Fibroblast of skin of left biceps (primary cell): Measurements from ENCODE around the gene DHX40.
"Not testable (repeated sequence)": the region's sequence is repeated elsewhere in the genome, so short reads cannot be mapped to it uniquely, and the experiment has no call there.

Experiments
- DNase-seq, 2 experiments: peaks; one replicate each; pipeline ENCODE4 v3.0.0-alpha.2; 2013; ENCODE audit warnings: low read depth in 2 of 2

The DHX40 gene

DNA sequence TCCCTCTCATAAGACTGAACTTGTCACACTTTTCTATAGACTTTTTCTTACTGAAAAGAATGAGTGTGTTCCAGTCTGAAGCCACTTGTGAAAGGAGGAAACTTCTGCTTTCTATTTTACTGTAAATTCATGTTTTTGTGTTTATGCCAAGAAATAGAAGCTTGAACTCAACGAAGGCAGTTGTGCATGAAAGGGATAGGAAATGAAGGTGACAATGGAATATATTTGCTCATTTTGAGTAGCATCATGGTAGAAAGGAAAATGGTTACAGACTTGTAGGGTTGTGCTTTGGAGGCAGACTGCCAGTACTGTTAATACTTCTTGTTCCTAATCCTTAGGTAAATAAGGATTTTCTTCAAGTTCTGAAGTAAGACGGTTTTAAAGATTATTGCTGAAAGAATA lies 62.4 kb downstream of the DHX40 start:
- no peak for DNase-seq

DNA sequence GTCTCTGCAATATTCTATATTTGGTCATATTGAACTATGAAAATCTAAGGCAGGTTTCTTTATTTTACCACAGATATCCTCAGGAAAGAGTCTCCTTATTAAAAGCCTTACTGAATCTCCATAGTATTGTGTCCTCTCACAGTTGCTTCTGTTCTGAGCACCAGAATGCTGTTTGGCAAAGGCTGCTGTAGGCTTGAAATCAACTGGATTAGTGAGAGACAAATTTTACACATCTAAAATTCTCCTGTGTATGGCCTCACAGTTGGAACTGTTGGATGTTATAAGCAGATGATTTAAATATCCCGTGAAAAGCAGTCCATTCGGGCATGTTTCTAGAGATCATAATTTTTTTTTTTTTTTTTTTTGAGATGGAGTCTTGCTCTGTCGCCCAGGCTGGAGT lies 63.8 kb downstream of the DHX40 start:
- no peak for DNase-seq

DNA sequence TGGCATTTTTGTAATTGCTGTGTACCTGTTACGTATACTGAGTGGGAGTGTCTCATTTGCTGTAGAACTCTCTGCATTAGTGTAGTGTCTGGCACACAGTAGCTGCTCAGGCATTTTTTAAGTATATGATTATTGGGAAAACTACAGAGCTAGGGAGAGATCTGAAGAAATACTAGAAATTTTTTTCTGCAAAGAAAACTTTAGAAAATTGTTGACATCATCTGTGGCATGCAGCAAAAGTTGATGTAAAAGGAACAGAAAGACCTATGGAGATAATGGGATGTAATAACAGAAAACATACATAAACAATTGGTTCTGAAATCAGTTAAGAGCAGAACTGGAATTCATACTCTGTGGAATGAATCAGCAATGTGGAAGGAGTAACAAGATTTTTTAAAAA lies 65.9 kb downstream of the DHX40 start:
- DNase-seq: no peak

DNA sequence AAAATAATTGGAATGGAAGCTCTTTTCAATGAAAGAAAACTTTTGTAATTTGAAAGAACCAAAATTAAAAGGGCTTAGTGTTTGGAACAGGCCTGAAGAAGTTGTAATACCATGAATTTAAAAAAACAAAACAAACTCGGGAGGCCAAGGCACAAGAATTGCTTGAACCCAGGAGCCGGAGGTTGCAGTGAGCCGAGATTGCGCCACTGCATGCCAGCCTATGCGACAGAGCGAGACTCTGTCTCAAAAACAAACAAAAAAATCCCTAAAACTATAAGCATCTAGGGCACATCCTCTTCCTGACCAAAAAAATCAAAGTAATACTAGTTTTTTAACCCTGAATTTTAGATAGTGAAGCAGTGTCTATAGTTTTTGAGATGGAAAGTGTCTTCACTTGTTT lies 67.0 kb downstream of the DHX40 start:
- DNase-seq: no peak

DNA sequence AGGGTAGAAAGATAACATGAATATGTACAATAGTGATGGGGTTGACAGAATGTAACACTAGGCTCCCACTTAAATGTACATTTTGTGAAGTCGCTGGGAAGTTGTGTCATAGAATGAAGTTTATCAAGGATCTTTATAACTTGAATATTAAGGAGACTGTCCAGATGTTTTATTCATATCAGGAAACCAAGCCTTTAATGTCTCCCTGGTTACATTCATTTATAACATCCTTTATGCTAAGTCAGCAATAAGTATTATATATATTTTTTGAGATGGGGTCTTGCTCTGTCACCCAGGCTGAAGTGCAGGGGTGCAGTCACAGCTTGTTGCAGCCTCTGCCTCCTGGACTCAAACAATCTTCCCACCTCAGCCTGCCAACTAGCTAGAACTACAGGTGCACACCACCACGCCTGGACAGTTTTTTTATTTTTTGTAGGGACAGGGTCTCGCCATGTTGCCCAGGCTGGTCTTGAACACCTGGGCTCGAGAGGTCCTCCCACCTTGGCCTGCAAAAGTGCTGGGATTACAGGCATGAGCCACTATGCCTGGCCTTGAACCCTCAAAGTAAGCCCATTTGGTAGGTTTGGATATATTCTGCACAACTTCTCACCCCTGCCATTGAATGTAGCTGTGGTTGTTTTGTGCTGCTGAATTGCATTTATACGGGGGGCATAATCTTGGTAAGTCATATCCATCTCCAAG lies 68.4 kb downstream of the DHX40 start:
- DNase-seq: no peak

DNA sequence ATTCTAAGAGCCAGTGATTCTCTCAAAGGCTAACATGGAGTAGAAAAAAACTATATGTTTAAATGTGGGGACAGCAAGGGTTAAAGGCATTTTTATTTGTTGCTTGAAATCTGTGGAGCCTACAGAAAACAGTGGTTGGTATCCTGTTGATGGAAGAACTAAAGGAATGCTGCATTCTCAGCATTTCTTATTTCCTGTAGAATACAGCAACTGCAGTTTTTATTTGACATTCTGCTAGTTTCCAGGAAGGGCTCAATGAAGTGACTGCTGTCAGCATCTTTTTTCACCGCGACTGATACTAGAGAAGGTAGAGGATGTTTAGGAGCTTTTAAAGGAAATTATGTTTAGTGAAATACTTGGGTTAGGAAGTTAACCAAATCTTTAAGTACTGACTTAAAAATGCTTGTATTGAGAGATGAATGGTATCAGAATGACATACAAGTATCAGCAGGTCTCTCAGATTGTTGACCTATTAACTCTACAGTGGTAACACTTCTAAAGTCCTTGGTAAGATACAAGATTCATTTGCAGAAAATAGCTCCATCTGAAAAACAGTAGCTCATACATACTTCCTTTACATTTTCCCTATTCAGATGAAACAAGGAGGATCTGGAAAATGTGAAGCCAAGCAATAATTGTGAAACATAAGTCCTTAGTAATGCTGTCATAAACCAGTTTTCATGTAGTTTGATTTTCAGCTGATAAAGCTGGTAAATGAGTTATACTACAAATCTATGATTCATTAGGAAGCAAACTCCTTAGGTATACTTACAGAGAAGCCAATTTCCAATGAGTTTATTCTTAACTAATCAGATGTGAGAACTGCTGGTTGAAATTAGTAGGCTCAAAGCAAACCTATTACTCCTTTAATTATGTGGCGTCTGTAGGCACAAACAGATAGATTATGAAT lies 69.5 kb downstream of the DHX40 start:
- no peak for DNase-seq

- no peak for DNase-seq
Observed at GRCh38 chr17:59637611-59638310, 72.4 kb downstream of the DHX40 start.

DNA sequence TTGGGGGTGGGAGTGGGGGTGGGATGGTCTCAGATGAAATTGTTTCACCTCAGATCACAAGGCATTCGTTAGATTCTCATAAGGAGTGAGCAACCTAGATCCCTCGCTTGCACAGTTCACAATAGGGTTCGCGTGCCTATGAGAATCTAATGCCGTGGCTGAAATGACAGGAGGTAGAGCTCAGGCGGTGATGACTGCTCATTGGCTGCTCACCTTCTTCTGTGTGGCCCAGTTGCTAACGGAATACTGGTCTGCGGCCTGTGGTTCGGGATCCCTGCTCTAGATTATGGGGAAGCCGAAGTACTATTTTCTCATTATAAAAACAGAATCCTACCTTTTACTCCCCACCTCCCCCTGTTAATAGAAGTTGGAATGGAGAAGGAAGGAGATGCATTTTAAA lies 73.1 kb downstream of the DHX40 start:
- DNase-seq: no peak

DNA sequence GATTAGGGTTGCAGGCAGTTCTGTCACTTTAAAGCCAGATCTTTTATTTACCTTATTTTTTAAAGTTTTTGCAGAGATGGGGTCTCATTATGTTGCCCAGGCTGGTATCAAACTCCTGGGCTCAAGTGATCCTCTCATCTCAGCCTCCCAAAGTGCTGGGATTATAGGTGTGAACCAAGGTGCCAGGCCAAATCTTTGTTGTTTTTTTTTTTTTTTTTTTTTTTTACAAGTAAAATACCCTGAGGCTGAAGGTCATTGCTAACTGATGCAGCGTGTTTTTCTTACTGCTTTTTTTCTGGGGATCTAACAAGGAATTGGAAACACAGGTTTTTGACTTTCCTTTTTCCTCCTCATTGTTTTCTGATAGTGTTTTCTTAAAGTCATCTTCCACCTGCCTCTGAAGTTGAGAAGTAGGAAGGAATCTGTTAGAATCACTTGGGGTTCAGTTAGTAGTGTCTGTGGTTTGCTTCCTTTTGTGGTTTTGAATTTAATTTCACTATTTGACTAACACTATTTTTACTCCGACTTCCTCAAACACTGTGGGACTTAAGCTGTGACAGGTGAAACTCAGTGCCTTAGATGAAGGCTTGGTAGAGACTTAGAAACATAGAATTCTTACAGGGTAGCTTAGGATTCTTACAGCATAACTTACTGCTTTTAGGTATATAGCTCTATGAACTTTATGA lies 76.5 kb downstream of the DHX40 start:
- DNase-seq: no peak

DNA sequence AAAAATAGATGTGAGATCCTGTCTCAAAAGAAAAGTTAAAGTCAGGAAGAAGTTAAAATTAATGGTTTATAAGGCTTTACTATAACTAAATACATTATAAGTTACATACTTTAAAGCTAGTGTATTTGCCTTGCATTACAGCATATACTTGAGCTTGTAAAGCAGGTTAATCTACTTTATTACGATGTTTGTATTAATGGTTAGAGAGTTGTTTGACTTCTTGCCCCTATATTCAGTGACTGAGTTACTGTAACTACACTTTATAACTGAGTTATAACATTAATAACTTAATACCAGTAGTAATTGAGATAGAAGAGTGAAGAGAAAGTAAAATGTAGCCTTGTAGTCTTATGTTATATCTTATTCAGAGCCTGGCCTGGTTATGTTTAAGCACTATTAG lies 77.2 kb downstream of the DHX40 start:
- no peak for DNase-seq

DNA sequence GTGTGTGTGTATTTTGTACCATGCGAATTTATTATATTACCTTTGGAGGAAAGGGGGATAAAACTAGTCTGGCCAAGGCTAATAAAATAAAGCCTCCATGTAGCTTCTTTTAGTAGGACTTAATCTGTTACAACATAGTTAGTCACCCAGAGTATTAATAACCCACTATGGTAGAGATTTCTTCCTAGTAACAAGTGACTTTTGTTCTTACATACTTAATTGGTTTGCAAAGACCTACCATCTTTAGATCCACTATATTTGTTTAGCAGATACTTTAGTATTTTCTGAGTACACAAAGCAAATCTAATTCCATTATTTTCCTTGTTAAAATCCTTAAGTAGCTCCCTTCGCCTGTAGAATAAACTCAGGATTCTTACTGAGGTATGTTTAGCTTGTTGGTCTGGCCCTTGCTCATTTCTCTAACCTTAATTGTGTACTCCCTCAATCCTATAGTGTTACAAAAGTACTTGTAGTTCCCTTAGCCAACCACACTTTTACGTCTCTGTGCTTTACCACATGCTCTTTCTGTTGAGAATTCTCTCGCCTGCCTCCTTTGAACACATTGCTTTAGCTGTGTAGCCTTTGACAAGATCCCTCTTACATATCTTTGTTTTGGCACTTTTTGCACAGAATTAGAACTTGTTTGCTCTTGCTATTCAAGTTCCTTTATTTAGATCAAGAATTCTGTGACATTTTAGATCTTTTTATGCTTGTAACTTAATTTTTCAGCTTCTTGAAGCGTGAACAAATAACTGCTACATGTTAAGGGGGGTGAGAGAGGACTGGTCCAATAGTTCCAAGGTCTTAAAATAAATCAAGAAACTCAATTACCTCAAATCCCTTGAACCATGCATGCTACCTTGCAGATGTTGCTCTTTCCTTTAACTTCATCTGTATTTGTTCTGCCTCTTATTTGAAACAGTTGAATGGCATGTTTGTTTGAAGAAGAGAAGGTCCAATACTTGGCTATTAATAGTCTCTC lies 78.0 kb downstream of the DHX40 start:
- no peak for DNase-seq

GRCh38 chr17:59647288-59647687 lies 81.9 kb downstream of the DHX40 start:
- no peak for DNase-seq

DNA sequence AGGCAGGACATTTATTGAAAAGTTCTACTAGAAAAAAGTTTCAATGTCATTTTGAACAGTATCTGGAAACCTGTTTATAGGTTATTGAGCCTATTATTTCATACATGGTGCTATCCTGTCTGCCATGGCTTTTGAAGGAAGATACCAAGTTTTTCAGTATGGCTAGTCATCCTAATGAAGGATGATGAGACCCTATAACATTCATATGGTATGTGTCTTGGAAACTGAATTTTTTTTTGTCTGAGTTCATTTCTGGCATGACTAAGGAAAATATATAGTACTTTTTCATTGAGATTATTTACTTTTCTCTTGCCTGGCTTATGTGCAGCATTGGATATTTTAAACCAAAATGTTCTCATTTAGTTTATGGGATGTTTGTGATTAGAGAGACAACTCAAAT lies 84.5 kb downstream of the DHX40 start:
- DNase-seq: no peak

DNA sequence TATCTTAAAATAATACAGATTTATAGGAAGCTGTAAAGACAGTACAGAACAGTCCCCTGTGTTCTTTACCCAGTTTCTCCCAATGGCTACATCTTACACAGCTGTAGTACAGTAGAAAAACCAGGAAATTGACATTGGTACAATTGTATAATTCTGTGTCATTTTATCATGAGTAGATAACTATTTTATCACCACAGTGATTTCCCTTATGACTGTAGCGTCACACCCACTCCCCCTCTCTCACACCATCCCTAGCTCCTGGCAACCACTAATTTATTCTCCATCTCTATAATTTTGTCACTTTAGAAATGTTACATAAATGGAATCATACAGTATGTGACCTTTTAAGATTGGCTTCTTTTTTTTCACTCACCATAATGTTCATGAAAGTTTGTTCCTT lies 85.2 kb downstream of the DHX40 start:
- no peak for DNase-seq

DNA sequence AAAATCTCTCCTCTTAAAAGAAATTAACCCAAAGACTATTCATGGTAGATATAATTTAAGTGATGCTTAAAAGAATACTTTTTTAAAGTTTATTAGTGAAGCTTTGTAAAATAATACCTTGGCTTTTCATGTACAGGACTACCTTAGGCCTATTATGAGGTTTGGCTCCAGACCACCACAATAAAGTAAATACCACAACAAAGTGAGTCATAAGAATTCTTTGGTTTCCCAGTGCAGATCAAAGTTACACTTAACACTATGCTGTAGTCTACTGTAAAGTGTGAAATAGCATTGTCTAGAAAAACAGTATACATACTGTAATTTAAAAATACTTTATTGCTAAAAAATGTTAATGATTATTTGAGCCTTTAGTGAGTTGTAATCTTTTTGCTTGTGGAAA lies 85.9 kb downstream of the DHX40 start:
- no peak for DNase-seq

GRCh38 chr17:59652119-59652518 lies 86.7 kb downstream of the DHX40 start:
- no peak for DNase-seq

DNA sequence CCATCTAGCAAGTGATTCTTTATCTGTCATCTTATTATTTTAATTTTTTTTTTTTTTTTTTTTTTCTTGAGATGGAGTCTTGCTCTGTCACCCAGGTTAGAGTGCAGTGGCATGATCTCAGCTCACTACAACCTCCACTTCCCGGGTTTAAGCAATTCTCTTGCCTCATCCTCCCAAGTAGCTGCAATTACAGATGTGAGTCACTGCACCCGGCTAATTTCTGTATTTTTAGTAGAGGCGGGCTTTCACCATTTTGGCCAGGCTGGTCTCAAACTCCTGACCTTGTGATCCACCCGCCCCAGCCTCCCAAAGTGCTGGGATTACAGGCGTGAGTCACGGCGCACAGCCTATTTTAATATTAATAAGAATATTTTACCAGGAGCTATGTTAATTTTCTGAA lies 91.2 kb downstream of the DHX40 start:
- not testable (repeated sequence) for DNase-seq
